Stimulated activated CD4-positive, alpha-beta T cell treated with anti-CD3 and anti-CD28 coated beads, Interleukin-4, amount 100 ng/mL, for 48 hours (primary cell): ENCODE data around the gene CDK13.

ENCODE experiments used
- DNase-seq, 2 donors: peaks; one replicate each; pipeline ENCODE4 v3.0.0-alpha.2; 2020; ENCODE audit warnings: low read depth in 2 of 2

The CDK13 gene

DNA sequence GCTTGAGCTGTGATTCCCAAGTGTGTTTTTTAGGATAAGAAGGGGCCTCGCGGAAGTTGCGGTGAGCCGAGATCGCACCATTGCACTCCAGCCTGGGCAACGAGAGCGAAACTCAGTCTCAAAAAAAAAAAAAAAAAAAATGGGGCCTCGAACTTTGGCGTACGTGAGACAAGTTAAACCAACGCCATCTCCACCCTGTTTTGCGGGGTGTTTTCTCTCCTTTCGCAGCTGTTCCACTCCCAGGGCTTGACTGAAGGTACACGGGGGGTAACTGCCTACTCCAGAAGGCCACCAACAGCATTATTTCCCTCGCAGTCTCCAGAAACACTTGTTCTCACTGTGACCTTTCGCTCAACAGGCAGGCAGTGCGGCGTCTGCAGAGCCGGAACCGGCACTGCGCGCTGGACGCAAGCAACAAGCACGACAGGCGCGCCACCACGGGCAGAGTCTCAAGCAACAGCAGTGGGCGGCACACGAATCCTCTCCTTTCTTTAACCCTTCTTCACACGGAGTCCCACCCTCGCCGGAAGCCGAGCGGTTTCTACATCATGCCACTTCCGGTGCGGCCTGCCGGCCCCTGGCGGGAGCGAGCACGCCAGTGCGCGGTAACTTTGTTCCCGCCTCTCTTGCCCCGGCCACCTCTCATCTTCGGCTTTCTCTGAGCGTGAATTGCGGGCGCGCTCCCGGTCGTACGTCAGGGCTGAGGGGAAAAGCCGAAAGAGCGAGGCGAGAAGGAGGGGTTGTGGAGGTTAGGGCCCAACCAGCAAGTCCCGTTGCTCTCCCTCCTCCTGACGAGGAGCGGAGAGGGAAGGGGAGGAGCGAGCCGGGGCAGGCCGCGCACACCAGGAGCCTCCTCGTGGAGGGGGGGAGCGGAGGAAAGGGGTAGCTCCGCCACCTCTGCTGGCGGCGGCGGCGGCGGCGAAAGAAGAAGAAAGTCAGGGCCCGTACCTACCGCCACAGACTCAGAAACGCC, 814 bp upstream of the CDK13 start:
- peak; percentile 92 to 96 for DNase-seq

GRCh38 chr7:39950473-39951225, 593 bp downstream of the CDK13 start:
- DNase-seq, result peak; percentile 23 to 28

DNA sequence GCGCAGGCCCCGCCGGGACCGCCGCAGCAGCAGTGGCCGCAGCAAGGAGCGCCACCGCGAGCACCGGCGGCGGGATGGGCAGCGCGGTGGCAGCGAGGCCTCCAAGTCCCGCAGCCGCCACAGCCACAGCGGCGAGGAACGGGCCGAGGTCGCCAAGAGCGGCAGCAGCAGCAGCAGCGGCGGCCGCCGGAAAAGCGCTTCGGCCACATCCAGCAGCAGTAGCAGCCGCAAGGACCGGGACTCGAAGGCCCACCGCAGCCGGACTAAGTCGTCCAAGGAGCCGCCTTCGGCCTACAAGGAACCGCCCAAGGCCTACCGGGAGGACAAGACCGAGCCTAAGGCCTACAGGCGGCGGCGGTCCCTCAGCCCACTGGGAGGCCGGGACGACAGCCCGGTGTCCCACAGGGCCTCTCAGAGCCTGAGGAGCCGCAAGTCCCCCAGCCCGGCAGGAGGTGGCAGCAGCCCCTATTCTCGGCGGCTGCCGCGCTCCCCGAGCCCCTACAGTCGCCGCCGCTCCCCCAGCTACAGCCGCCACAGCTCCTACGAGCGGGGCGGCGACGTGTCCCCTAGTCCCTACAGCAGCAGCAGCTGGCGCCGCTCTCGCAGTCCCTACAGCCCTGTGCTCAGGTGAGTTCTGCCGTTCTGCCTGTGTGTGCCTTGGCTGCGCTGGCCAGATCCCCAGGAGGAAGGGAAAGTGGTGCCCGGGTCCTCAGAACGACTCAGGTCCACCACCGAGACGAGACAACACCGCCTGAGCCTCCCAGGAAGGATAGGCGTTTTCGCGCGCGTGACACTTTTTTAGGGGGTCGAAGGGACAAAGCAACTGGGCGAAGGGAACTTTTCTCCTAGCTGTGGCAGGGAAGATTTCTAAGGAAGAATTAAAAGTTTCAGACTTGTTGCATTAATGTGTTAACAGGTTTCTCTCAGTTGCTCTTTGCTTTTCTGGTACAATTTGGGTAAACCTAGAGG, 1.5 kb downstream of the CDK13 start:
- peak; percentile 56 to 59 for DNase-seq

DNA sequence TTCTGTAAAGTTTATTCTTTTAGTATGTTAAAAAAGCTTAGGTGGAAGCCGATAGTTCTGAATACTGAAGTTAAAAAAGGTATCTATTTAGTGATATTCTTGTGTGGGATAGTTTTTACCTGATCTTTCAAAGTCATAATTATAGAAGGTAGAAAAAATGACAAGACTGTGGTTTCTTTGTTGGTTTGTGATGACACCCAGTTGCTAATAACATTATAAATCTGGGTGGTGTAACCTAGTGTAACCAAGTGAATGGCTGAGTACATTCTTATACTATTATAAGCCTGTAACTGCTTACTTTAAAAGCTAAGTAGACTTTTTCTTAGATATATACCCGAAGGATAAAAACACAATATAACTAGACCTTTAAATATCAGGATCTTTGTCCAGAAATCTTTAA, 2.3 kb downstream of the CDK13 start:
- DNase-seq, result no peak

DNA sequence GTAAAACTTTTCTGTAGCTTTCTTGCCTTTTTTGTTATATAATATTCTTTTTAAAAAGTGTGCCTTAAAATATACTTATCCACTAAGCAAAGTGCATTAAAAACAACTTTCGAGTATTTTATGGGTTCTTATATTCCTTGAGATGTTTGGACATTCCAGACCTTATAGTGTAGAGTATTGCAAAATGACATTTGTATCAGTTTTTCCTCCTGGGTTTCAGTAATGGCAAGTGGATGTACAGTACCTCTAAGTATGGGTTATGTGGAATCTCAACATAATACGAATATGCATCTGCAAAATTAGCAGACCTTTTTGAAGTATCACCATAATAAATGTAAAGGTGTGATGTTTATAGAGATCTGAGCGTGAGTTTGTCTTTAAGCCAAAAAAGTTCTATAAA, 2.7 kb downstream of the CDK13 start:
- no peak for DNase-seq

- DNase-seq, result no peak
Measured at GRCh38 chr7:39954694-39955093, 4.6 kb downstream of the CDK13 start.

GRCh38 chr7:39958038-39958437, 8.0 kb downstream of the CDK13 start:
- no peak for DNase-seq

DNA sequence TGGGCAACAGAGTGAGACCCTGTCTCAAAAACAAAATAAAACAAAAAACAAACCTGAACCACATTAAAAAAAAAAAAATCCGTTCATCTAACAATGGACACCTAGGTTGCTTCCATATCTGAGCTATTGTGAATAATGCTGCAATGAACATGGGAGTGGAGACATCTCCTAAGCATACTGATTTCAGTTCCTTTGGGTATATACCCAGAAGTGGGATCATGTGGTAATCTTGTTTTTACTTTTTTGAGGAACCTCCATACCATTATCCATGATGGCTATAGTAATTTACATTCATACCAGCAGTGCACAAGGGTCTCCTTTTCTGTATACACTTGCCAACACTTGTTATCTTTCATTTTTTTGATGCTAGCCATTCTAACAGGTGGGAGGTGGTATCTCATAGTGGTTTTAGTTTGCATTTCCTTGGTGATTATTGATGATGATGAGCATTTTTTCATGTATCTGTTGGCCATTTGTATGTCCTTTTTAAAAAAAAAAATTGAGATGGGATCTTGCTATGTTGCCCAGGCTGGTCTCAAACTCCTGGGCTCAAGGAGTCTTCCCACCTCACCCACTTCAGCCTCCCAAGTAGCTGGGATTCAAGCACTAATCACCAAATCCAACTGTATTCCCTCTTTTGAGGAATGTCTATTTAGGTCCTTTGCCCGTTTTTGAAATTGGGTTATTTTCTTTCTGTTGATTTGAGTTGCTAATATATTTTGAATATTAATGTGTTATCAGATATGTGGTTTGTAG, 17.5 kb downstream of the CDK13 start:
- DNase-seq, result no peak

DNA sequence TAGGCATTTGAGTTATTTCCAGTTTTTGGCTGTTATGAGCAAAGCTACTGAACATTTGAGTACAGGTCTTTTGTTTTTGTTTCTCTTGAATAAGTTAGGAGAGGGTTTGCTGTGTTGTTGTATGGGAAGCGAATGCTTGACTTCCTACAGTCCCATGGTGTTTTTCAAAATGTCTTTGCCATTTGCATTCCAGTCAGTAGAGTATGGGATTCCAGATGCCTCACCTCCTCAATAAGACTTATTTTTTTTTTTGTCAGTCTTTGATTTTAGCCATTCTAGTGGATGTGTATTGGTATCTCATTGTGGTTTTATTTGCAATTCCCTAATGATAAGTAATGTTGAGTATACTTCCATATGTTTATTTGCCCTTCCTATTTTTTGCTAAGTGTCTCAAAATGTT, 19.4 kb downstream of the CDK13 start:
- DNase-seq, result no peak

GRCh38 chr7:39971924-39972323, 21.9 kb downstream of the CDK13 start:
- DNase-seq, result no peak

GRCh38 chr7:39973801-39974200, 23.7 kb downstream of the CDK13 start:
- no peak for DNase-seq

GRCh38 chr7:39978230-39978934, 28.3 kb downstream of the CDK13 start:
- no peak for DNase-seq

GRCh38 chr7:39979406-39980073, 29.5 kb downstream of the CDK13 start:
- no peak for DNase-seq

DNA sequence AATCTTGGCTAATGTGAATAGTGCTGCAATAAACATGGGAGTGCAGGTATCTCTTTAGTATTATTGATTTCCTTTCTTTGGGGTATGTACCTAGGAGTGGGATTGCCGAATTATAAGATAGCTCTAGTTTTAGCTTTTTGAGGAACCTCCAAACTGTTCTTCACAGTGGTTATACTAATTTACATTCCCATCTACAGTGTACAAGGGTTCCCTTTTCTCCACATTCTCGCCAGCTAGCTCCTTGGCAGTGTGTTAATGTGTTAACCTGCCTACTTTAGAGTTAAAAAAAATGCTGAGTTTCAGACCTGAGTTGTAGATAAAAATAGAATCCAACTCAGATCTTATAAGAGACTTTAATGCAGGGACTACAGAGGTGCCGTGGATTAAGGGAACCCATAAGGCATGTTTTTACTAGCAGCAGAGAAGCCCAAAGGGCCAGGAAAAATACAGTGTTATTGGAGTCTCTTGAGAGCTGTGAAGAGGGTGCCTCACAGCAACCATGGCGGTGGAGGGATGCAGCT, 35.4 kb downstream of the CDK13 start:
- no peak for DNase-seq

DNA sequence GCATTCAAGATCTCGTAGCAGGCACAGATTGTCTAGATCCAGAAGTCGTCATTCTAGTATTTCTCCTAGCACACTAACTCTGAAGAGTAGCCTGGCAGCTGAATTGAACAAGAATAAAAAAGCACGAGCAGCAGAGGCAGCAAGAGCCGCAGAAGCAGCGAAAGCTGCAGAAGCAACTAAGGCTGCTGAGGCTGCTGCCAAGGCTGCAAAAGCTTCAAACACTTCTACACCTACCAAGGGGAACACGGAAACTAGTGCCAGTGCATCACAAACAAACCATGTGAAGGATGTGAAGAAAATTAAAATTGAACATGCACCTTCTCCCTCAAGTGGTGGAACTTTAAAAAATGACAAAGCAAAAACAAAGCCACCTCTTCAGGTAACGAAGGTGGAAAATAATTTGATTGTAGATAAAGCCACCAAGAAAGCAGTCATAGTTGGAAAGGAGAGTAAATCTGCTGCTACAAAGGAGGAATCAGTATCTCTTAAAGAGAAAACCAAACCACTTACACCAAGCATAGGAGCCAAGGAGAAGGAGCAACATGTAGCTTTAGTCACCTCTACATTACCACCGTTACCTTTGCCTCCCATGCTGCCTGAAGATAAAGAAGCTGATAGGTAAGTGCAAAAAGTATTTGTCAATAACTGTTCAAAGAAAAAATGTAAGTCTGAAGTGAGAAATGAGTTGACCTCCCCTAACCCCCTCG, 37.7 kb downstream of the CDK13 start:
- DNase-seq, result no peak

DNA sequence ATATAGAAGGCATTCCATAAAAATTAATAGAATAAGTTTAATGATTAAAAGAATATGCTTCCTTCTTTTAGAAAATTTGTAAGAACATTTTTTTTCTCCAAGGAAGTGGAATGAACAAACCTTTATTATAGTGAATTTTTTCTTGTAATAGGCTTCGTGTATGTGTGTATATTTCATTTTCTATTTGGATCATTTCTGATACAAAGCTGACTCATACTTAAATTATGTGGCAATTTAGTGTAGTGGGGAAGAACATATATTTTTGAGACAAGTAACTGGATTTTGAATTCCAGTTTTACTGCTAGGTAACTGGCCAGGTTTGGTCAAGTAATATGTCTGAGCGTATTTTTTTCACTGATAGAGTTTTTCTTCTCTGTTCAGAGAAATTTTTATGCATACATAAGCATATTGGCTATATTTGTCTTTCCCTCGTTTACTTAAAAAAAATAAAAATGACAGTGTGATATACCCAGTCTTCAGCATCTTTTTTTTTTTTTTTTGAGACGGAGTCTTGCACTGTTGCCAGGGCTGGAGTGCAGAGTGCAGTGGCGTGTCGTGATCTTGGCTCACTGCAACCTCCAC, 50.8 kb downstream of the CDK13 start:
- no peak for DNase-seq

DNA sequence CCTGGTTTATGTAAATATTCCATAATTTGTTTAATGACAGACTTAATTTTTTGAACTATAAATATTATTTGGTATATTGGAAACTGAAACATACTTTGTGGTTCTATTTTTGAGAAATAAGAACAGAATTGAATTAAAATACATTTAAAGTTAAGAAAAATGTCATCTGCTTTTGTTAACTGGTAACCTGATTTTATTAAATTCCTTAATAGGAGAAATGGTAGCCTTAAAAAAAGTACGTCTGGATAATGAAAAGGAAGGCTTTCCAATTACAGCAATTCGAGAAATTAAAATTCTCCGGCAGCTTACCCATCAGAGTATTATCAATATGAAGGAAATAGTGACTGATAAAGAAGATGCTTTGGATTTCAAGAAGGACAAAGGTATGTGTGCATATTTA, 51.6 kb downstream of the CDK13 start:
- no peak for DNase-seq

DNA sequence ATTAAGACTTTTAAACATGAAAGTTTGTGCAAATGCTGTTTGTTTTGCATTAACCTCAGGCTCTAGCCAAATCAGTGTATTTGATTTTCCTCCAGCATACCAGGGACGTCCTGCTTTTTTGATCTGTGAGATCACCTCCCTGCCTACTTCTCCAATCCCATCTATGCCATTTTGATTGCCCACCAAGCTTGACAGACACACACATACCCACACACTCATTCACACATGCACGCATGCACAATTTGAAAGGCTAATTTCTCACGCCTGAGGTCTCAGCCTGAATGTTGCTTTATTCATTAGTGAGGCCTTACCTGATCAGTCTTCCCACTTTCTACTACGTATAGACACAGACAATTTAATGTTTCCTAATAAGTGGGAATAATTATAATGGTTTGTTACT, 53.5 kb downstream of the CDK13 start:
- DNase-seq, result no peak
